Neural cell (in vitro differentiated cells): ENCODE measurements around the gene LUC7L3. TPM values are rescaled to one million over a fixed set of nuclear protein-coding genes. Genes with fewer than 3 reads are reported as not detected.

Experiments
- H2AFZ ChIP-seq: fragments of 200-600, 300-800 bp; sonication (generic), shearing (Covaris generic); 2 replicates; pipeline ENCODE4 v1.6.0; 2014; ENCODE audit warnings: low read depth, mild to moderate bottlenecking, antibody characterized with exemption, low read length, moderate library complexity
- H3F3A ChIP-seq: fragments of 200-600 bp; shearing (Covaris generic); 2 replicates; pipeline ENCODE4 v1.6.1; 2016; ENCODE audit warnings: mild to moderate bottlenecking, moderate library complexity, mixed read lengths, antibody characterized with exemption, low read length; ENCODE audit not compliant: insufficient read depth, poor library complexity, severe bottlenecking
- H3K27ac ChIP-seq: fragments of 200-600, 300-800 bp; sonication (generic), shearing (Covaris generic); 2 replicates; pipeline ENCODE4 v1.5.1; 2014; ENCODE audit warnings: mild to moderate bottlenecking, low read length, moderate library complexity
- H3K27me3 ChIP-seq: fragments of 300-800, 200-600 bp; sonication (generic), shearing (Covaris generic); 2 replicates; pipeline ENCODE4 v1.6.0; 2014; ENCODE audit warnings: mild to moderate bottlenecking, low read depth, low read length, moderate library complexity; ENCODE audit not compliant: insufficient read depth
- H3K36me3 ChIP-seq: fragments of 300-800, 200-600 bp; sonication (generic), shearing (Covaris generic); 2 replicates; pipeline ENCODE4 v1.5.1; 2014; ENCODE audit warnings: mild to moderate bottlenecking, antibody characterized with exemption, low read length, moderate library complexity; ENCODE audit not compliant: insufficient read depth
- H3K4me2 ChIP-seq: fragments of 300-800, 200-600 bp; sonication (generic), shearing (Covaris generic); 2 replicates; pipeline ENCODE4 v1.6.0; 2014; ENCODE audit warnings: mild to moderate bottlenecking, low read length
- H3K4me3 ChIP-seq: fragments of 300-800, 200-600 bp; sonication (generic), shearing (Covaris generic); 2 replicates; pipeline ENCODE4 v1.5.1; 2014; ENCODE audit warnings: mild to moderate bottlenecking, low read length, moderate library complexity
- H3K79me2 ChIP-seq: fragments of 200-600 bp; shearing (Covaris generic); replicated peaks from 2 replicates; pipeline ENCODE4 v1.6.0; 2014; ENCODE audit warnings: mild to moderate bottlenecking, low read length, moderate library complexity; ENCODE audit not compliant: insufficient read depth
- H3K9ac ChIP-seq: fragments of 300-800, 200-600 bp; sonication (generic), shearing (Covaris generic); 2 replicates; pipeline ENCODE4 v1.6.1; 2016; ENCODE audit warnings: mild to moderate bottlenecking, low read length, mixed read lengths
- H3K9me2 ChIP-seq: fragments of 200-600 bp; shearing (Covaris generic); 2 replicates; pipeline ENCODE4 v1.6.1; 2016; ENCODE audit warnings: mild to moderate bottlenecking, low read length, mixed read lengths; ENCODE audit not compliant: insufficient read depth
- H3K9me3 ChIP-seq: fragments of 200-600, 300-800 bp; sonication (generic), shearing (Covaris generic); 2 replicates; pipeline ENCODE4 v1.6.1; 2016; ENCODE audit warnings: mild to moderate bottlenecking, mixed run types, low read length, moderate library complexity, mixed read lengths
- H4K20me1 ChIP-seq: fragments of 200-600 bp; shearing (Covaris generic); 2 replicates; pipeline ENCODE4 v1.6.1; 2016; ENCODE audit warnings: mild to moderate bottlenecking, mixed run types; ENCODE audit not compliant: insufficient read depth
- EP300 ChIP-seq: fragments of 450-650 bp; conservative IDR thresholded peaks from 2 replicates; pipeline ENCODE4 v1.6.1; 2014; ENCODE audit warnings: antibody characterized with exemption, mild to moderate bottlenecking, moderate library complexity; ENCODE audit not compliant: poor library complexity, severe bottlenecking
- EZH2 ChIP-seq: fragments of 200-600, 300-800 bp; shearing (Covaris generic), sonication (generic); IDR thresholded peaks from 2 replicates; pipeline ENCODE4 v1.6.1; 2014; ENCODE audit warnings: antibody characterized with exemption, low read length, borderline replicate concordance, mild to moderate bottlenecking; ENCODE audit not compliant: insufficient read depth, poor library complexity, severe bottlenecking
- MXI1 ChIP-seq: fragments of 450-650 bp; conservative IDR thresholded peaks from 2 replicates; pipeline ENCODE4 v1.6.1; 2014; ENCODE audit warnings: antibody characterized with exemption, mild to moderate bottlenecking; ENCODE audit not compliant: poor library complexity, severe bottlenecking
- POLR2AphosphoS5 ChIP-seq: IDR thresholded peaks from 2 replicates; pipeline ENCODE4 v1.6.1; 2012
- RAD21 ChIP-seq: fragments of 450-650 bp; conservative IDR thresholded peaks from 2 replicates; pipeline ENCODE4 v1.6.1; 2014; ENCODE audit warnings: antibody characterized with exemption, mild to moderate bottlenecking, moderate library complexity
- SMC3 ChIP-seq: fragments of 450-650 bp; conservative IDR thresholded peaks from 2 replicates; pipeline ENCODE4 v1.6.1; 2014; ENCODE audit warnings: antibody characterized with exemption, mild to moderate bottlenecking, moderate library complexity; ENCODE audit not compliant: poor library complexity
- TAF1 ChIP-seq: IDR thresholded peaks from 2 replicates; pipeline ENCODE4 v1.6.1; 2012; ENCODE audit warnings: low read depth
- polyA minus RNA-seq: library from RNA; depleted of rRNA, polyadenylated mRNA; stranded (reverse); fragments of >200 nt; gene quantifications from 2 replicates; pipeline ENCODE4 v1.2.3, GENCODE V29; 2014
- polyA plus RNA-seq: library from polyadenylated mRNA; depleted of rRNA; stranded (reverse); fragments of >200 nt; gene quantifications from 2 replicates; pipeline ENCODE4 v1.2.3, GENCODE V29; 2014
- TF ChIP-seq, protein P1 (sequence below): IDR thresholded peaks from 2 replicates; pipeline ENCODE4 v1.6.1; 2012; ENCODE audit warnings: borderline replicate concordance
- TF ChIP-seq, protein P2 (sequence below): fragments of 450-650 bp; IDR thresholded peaks from 2 replicates; pipeline ENCODE4 v1.5.1; 2014; ENCODE audit warnings: antibody characterized with exemption, mild to moderate bottlenecking, moderate library complexity; ENCODE audit not compliant: poor library complexity, severe bottlenecking

Gene LUC7L3, protein sequence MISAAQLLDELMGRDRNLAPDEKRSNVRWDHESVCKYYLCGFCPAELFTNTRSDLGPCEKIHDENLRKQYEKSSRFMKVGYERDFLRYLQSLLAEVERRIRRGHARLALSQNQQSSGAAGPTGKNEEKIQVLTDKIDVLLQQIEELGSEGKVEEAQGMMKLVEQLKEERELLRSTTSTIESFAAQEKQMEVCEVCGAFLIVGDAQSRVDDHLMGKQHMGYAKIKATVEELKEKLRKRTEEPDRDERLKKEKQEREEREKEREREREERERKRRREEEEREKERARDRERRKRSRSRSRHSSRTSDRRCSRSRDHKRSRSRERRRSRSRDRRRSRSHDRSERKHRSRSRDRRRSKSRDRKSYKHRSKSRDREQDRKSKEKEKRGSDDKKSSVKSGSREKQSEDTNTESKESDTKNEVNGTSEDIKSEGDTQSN
- 634 and 677 TPM in 2 replicates for polyA plus RNA-seq
- 192 and 231 TPM in 2 replicates for polyA minus RNA-seq

DNA sequence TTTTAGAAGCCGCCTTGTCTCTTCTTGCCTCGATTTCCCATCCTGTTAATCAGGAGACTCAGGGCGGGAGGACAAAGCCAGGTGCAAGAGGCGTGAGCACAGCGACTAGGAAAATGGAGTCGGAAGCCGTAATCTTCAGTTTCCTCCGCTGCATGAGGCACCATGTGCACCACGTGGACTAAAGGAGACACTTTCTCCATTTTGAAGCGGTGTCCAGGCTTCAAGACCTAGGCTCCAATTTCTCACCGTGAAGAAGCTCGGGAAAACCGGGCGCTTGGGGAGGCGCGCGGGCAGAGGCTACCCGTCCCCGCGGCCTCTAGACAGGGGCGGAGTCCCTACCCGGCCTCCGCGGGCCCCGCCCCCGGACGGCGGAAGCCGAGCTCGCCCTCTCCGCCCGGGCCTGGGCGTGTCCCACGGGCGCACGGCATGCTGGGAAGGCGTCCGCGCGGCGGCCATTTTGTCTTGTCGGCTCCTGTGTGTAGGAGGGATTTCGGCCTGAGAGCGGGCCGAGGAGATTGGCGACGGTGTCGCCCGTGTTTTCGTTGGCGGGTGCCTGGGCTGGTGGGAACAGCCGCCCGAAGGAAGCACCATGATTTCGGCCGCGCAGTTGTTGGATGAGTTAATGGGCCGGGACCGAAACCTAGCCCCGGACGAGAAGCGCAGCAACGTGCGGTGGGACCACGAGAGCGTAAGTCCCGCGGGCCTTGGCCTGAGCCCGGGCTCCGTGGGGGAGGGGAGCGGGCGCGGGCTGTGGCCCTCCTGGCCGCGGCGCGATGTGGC, at the start of gene LUC7L3:
Gene LUC7L3 (plus strand): TSS at position 460 of the 780 bp plus-strand sequence. CDS start 130 bp downstream, at position 590.
- Histone ChIP-seq H2AFZ (peak within 1 kb of the TSS; percentile 82), H3K79me2 (peaks cover 46% of the 10 kb centered on the region), H3F3A (peaks cover 7% of the 10 kb centered on the region), H3K9ac (peak within 1 kb of the TSS; percentile 98), H3K27ac (peak within 1 kb of the TSS; percentile 96), H3K27me3 (no peaks in the 10 kb centered on the region), H3K4me3 (peak within 1 kb of the TSS; percentile 92), H3K9me3 (no peaks in the 10 kb centered on the region), H3K36me3 (no peaks in the 10 kb centered on the region), H4K20me1 (peaks cover 10% of the 10 kb centered on the region), H3K4me2 (peak within 1 kb of the TSS; percentile 95), H3K9me2 (no peaks in the 10 kb centered on the region)
- no peak for TF ChIP-seq EZH2
- peak; percentile 63 for TF ChIP-seq EP300
- TF ChIP-seq TAF1, result peak; percentile 97
- TF ChIP-seq SMC3, result peak; percentile 48
- TF ChIP-seq, protein P1, sequence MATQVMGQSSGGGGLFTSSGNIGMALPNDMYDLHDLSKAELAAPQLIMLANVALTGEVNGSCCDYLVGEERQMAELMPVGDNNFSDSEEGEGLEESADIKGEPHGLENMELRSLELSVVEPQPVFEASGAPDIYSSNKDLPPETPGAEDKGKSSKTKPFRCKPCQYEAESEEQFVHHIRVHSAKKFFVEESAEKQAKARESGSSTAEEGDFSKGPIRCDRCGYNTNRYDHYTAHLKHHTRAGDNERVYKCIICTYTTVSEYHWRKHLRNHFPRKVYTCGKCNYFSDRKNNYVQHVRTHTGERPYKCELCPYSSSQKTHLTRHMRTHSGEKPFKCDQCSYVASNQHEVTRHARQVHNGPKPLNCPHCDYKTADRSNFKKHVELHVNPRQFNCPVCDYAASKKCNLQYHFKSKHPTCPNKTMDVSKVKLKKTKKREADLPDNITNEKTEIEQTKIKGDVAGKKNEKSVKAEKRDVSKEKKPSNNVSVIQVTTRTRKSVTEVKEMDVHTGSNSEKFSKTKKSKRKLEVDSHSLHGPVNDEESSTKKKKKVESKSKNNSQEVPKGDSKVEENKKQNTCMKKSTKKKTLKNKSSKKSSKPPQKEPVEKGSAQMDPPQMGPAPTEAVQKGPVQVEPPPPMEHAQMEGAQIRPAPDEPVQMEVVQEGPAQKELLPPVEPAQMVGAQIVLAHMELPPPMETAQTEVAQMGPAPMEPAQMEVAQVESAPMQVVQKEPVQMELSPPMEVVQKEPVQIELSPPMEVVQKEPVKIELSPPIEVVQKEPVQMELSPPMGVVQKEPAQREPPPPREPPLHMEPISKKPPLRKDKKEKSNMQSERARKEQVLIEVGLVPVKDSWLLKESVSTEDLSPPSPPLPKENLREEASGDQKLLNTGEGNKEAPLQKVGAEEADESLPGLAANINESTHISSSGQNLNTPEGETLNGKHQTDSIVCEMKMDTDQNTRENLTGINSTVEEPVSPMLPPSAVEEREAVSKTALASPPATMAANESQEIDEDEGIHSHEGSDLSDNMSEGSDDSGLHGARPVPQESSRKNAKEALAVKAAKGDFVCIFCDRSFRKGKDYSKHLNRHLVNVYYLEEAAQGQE, result peak; percentile 95
- TF ChIP-seq MXI1, result peak; percentile 92
- peak; percentile 37 for TF ChIP-seq RAD21
- TF ChIP-seq, protein P2, sequence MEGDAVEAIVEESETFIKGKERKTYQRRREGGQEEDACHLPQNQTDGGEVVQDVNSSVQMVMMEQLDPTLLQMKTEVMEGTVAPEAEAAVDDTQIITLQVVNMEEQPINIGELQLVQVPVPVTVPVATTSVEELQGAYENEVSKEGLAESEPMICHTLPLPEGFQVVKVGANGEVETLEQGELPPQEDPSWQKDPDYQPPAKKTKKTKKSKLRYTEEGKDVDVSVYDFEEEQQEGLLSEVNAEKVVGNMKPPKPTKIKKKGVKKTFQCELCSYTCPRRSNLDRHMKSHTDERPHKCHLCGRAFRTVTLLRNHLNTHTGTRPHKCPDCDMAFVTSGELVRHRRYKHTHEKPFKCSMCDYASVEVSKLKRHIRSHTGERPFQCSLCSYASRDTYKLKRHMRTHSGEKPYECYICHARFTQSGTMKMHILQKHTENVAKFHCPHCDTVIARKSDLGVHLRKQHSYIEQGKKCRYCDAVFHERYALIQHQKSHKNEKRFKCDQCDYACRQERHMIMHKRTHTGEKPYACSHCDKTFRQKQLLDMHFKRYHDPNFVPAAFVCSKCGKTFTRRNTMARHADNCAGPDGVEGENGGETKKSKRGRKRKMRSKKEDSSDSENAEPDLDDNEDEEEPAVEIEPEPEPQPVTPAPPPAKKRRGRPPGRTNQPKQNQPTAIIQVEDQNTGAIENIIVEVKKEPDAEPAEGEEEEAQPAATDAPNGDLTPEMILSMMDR, result peak; percentile 23
- TF ChIP-seq POLR2AphosphoS5, result peak; percentile 99

DNA sequence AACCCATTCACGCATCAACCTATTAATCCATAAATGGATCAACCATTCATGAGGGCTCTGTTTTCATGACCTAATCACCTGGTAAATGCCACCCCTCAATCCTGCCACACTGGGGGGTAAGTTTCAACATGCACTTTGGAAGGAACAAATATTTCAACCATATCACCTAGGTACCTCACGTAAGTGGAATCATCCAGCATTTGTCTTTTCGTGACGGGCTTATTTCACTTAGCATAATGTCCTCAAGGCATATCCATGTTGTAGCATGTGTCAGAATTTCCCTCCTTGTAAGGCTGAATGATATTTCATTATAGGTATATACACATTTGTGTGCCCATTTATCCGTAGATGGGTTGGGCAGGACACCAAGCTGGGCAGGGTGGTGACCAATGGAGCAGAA, 47.3 kb upstream of the LUC7L3 start:
- no peaks in the 10 kb centered on the region for H3F3A ChIP-seq
- TF ChIP-seq, protein P2, result no peak
- TF ChIP-seq RAD21 (no peak), POLR2AphosphoS5 (no peak), EZH2 (no peak), EP300 (no peak)
- no peak overlapping the region for H3K9ac ChIP-seq
- no peak overlapping the region for H3K27ac ChIP-seq
- H4K20me1 ChIP-seq, result no peaks in the 10 kb centered on the region
- no peak overlapping the region for H3K4me3 ChIP-seq
- H3K9me2 ChIP-seq, result no peaks in the 10 kb centered on the region
- no peaks in the 10 kb centered on the region for H3K79me2 ChIP-seq
- no peaks in the 10 kb centered on the region for H3K27me3 ChIP-seq
- H3K36me3 ChIP-seq, result no peaks in the 10 kb centered on the region
- no peak overlapping the region for H3K4me2 ChIP-seq
- no peaks in the 10 kb centered on the region for H3K9me3 ChIP-seq
- no peak overlapping the region for H2AFZ ChIP-seq
